Stimulated activated CD4-positive, alpha-beta T cell treated with anti-CD3 and anti-CD28 coated beads, TNF-alpha, amount 100 ng/mL, for 4 hours (primary cell): ENCODE data around the gene ID2.
"Not testable (repeated sequence)": the region's sequence is repeated elsewhere in the genome, so short reads cannot be mapped to it uniquely, and the experiment has no call there.

Experiments used
- DNase-seq, 3 experiments: peaks; one replicate each; pipeline ENCODE4 v3.0.0-alpha.2; 2020; ENCODE audit warnings: low read depth in 3 of 3

ID2 gene

GRCh38 chr2:8685697-8686358 lies 4.0 kb downstream of the ID2 start:
- DNase-seq = peak; percentile 66 to 79 (median 68)

GRCh38 chr2:8691859-8692437 lies 10.1 kb downstream of the ID2 start:
- no peak for DNase-seq

DNA sequence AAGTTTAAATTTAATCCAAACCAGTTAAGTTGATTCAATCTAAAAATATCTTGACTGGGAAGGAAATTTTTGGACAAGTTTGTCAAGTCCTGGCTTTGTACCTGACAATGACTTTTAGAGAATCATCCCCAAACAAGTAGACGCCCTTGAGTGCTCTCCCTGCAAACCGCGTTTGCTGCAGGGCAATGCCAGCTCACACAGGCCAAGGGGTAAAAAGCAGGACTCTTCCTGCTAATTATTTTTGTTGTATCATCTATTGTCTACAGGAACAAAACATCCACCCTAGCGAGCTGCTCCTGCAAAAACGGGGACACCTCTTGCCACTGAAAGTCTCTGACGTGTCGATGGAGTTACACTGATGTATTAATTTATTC lies 10.9 kb downstream of the ID2 start:
- DNase-seq = no peak

DNA sequence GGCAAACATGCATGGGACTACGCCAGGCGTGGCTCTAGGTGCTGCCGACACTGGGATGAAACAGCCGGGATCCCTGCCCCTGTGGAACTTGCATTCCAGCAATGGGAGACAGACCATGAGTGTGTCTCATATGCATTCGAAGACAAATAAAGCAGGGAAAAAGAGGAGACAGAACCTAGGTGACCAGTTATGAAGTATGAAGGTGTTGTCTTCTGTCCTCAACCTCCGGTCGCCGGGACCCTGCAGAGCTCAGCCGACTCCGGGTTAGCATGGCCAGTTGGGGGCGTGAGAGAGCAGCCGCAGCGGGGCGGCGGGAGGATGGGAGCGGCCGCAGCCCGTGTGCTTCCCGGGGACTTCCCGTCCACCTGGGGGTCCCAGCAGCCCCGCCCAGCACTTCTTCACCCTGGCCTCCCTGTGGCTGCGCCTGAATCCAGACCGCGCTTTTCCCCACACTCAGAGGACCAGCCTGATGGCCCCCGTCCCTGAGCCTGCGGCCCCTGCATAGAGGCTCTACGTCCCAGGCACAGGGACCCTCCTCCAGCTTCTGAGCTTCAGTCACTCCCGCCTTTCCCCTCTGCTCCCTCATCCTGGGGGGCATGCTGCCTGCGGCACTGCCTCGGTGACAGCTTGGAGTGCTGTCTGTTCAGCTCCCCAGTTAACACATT lies 11.4 kb downstream of the ID2 start:
- no peak for DNase-seq

DNA sequence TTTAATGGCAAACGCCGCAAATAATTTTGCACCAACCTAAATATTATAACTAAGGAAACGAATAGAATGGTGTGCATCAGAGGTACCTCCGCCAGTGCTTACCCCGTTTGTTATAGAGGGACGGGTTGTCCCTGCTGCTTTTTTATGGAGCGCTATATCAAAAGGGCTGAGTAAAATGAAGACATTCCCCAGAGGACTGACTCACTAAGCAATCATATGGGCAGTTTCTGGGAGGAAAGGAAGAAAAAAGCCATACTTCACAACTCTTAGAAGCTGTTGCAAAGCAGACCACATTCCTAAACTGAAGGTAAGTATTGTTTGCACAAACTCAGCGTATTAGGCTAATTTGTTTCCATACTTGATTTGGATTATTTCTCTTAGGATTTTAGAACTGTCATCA lies 12.9 kb downstream of the ID2 start:
- no peak for DNase-seq

DNA sequence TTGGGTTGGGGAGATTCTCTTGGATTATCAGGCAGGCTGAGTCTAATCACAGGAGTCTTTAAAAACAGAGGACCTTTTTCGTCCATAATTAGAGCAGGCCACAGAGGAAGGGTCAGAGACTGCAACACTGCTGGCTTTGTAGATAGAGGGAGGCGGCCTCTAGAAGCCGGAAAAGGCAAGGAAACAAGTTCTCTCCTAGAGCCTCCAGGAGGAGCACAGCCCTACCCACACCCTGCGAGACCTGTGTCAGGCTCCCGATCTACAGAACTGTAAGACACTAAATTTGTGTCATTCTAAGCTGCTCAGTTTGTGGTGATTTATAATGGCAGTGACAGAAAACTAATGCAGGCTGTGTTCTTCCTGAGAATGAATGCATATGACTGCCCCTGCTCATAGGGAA lies 15.3 kb downstream of the ID2 start:
- DNase-seq = no peak

GRCh38 chr2:8699839-8700238 lies 18.0 kb downstream of the ID2 start:
- DNase-seq = no peak

- no peak for DNase-seq
Observed at GRCh38 chr2:8701681-8702379, 20.0 kb downstream of the ID2 start.

- no peak for DNase-seq
Observed at GRCh38 chr2:8704906-8705305, 23.1 kb downstream of the ID2 start.

DNA sequence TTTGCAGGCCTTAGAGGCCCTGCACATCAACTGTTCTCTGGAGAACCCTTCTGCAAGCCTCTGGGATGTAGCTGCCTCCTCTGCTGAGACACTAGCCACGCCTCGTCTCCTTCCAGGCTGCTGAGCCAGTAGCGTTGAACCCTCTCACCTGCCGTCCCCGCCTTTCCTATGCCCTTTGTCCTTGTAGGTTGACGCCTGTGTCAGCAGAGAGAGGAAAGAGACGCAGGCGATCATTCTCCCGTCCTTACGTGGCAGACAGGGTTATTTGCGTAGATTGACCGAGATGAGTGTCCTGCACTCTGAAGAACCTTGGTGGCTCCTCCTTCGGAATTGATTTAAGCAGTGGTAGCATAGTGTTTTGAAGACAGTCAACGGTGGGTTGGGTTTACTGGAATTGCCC lies 27.8 kb downstream of the ID2 start:
- DNase-seq = no peak

GRCh38 chr2:8710951-8711350 lies 29.1 kb downstream of the ID2 start:
- DNase-seq = no peak

- DNase-seq = no peak
Observed at GRCh38 chr2:8714283-8714682, 32.4 kb downstream of the ID2 start.

- DNase-seq = no peak
Observed at GRCh38 chr2:8714971-8715370, 33.1 kb downstream of the ID2 start.

- DNase-seq = no peak
Observed at GRCh38 chr2:8719528-8719927, 37.7 kb downstream of the ID2 start.

- DNase-seq = no peak
Observed at GRCh38 chr2:8720741-8721140, 38.9 kb downstream of the ID2 start.

DNA sequence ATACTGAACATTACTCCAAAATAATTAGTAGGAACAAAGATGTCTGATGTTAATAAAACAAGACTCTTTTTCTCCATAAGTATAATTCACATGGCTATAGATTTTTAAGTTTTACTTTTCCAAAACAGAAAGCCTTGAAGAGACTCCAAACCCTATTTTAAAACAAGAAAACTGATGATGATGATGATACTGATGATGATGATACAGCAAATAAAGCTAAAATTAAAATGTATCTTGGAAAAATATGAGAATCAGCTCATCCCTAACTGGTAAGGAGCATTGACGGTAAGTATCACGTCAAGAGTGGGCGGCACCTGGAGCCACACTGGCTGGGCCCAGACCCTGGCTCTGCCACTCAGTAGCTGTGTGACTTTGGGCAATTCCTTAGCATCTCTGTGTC lies 39.6 kb downstream of the ID2 start:
- DNase-seq = no peak

DNA sequence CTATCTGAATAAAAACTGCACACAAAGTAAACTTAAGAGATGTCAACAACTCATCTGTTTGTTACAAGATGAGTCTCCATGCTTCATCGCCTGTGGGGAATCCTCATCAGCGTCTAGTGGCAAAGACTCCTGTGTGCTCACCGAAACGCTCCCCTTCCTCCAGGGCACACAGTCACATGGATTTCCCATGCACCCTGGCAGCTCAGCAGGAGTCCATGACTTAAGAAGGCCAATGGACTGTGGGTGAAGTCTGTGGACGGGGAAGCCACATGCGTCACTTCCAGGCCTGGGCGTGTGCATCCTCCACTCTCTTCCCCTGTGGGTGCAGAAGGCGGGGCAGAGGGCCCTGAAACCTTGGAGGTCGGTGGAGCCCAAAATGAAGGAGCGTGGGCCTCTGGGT lies 41.1 kb downstream of the ID2 start:
- DNase-seq = no peak

DNA sequence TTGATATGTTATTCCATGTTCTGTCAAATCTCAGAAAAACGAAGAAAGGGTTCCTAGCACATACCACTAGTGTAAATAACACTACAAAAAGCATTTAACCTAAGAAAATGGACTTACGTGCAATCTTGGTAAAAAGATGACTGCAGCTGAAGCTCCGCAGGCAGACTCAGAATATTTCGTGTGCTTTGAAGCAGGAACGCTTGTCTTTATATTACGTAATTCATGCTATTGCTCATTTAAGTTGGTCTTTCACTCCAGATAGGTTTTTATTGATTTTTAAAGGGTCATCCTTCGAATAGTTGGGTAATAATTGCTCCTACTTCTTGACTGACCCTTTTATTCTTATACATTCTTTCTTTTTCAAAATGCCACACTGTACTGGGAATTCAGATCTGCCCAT lies 44.0 kb downstream of the ID2 start:
- DNase-seq = no peak

- DNase-seq = no peak
Observed at GRCh38 chr2:8728305-8729015, 46.6 kb downstream of the ID2 start.

DNA sequence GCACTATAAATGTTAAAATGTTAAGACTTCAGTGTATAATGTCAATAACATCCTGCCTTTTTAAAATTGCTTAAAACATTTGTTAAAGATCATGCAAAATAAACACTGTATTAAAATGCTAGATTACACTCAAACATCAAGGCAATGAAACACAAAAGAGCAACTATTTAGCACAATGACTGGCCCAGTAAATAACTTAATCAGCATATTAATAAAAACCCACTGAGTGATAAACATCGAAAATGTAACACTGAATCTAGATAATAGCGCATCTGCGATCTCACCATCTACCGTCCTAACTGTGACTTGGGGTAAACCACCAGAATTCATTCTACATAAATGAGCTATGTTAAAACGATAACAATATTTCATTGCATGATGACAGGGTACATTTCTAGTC lies 47.2 kb downstream of the ID2 start:
- DNase-seq = not testable (repeated sequence)

DNA sequence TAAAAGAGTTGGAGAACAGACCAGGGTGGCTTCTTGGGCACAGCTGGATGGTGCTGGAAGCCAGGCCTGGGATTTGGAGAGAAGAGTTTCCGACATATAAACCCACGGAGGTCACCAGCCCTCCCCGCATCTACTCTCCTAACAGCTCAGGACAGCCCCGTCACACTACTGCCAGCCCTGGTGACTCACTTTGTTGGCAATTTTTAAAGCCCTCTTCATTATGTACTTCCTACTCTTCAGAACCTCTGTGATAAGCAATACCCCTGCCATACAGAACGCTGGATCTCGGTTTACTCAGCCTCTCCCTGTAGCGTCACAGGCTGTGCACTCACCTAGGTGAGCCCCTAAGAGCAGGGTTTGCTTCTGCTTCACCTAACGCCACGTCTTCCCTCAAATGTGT lies 48.1 kb downstream of the ID2 start:
- DNase-seq = no peak

- no peak for DNase-seq
Observed at GRCh38 chr2:8732601-8733000, 50.7 kb downstream of the ID2 start.
